NCI-H2029 treated with DMSO at 0.1 percent for 48 hours (cell line): ENCODE results near the gene GATAD2B.

Experiments used
- DNase-seq: peaks from one replicate; lab custom pipeline; 2025; lab: John Stamatoyannopoulos, UW

GATAD2B gene

DNA sequence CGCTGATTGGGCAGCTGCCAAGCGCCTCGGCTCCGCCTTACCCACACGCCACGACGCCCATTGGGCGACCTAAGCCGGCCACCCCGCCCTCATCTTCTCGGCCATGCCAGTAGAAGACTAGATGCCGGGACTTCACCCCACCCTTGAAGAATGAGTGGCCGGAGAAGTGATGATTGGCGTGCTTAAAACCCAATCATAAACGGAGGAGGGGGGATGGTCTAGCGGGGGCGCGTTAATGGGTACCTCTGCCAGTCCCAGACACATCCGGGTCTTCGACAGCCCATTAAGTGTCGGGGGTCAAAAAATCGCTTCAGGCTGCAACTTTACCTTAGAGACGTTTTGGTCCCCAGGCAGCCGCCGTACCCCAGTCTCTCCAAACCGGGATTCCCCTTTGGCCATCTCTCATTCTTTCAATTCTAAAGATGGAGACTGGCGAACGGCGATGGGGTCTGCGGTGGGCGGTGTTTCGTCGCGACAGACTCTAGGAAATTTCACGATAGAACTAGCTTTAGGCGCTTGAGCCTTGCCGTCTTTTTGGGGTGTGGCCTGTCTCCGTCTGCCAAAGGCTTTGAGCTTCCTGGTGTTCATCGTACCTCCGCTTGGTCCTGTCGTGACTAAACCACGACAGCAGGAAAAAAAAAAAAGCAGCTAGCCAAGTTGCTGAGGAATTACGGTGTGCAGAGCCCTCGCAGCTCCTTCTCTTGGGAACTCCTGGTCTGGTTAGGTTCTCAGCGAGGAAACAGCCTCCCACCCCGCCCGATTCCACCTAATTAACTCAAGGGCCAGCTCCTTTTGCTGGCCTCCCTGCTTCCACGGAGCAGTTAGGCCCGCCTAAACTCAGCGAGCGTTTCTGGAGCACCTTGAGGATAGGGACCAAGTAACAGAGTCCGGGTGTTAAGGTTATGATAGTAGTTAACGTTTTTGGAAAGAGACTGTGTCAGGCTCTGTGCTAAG, at the start of gene GATAD2B:
Gene GATAD2B (minus strand): TSS at position 1 of the 954 bp plus-strand sequence. CDS start 94,625 bp downstream, outside the sequence.
- peak; percentile 96 for DNase-seq

DNA sequence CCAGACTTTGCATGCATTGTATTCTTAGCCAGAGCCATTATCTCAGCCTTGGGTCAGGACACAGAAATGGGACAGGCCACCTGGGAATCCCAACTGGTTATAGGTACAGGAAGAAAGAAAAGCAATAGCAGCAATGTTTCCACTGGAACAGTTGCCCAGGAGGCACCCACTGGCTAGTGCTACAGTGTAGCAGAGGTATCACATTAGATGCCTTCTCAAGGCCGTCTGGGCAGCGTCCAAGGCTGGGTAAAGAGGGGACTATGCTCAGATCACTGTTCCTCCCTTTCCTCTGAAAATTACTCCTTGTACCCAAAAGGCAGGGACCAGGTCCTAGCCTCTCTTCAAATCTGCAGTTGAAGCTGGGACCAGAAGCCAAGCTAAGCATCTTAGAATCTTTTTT, 47.6 kb upstream of the GATAD2B start:
- DNase-seq = no peak

DNA sequence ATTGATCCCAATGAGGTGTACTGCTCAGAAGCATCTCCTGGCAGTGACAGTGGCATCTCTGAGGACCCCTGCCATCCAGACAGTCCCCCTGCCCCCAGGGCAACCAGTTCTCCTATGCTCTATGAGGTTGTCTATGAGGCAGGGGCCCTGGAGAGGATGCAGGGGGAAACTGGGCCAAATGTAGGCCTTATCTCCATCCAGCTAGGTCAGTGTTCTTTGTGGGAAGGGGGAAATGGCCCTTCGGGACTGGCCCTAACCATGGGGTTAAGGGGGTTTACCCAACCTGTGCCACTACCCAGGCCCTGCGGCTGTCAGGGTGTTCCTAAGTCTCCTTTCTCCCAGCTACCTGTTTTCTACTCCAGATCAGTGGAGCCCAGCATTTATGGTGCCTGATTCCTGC, 46.2 kb upstream of the GATAD2B start:
- no peak for DNase-seq

GRCh38 chr1:153968408-153968807, 45.6 kb upstream of the GATAD2B start:
- DNase-seq = no peak

- DNase-seq = peak; percentile 73
Measured at GRCh38 chr1:153968000-153968363, 45.2 kb upstream of the GATAD2B start.

DNA sequence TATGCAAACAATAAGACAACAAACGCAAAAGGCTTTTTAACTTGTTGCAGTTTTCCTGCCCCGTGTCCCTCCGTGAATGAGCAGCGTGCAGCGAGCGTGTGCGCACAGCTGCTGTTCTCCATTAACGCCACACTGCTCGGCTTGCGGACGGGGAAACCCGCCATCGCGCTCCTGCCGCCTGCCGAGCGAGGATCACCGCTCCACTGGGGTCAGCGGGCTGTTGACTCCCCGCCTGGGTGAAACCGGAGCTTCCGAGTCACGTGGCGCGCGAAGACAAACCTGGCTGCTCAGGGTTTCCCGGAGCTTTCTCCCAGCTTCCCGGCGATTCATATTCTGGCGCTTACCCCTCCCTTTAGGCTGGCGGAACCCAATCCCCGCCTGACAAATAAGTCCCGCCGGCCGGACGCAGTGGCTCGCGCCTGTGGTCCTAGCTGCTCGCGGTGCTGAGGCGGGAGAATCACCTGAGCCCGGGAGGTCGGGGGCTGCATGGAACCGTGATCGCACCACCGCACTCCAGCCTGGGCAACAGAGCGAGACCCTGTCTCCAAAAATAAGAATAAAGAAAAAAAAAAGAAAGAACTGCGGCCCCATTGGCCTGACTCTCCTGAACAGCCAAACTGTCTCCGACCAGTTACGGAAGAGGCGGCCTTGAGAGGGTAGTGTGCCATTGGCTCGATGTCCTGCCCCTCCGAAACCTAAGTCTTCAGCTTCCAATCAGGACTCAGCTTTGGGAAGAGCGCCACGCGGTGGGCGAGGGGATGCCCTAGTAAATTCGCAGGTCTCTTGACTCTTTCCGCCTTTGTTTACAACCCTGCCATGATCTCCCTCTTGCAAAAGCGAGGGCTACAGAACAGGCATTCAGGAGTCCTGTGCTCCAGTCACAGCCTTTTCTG, 44.6 kb upstream of the GATAD2B start, which contains the start of gene CREB3L4:
Gene CREB3L4 (plus strand): TSS at position 796 of the 893 bp plus-strand sequence. CDS start 624 bp downstream, outside the sequence.
- DNase-seq = peak; percentile 93

- no peak for DNase-seq
Measured at GRCh38 chr1:153963850-153964331, 41.1 kb upstream of the GATAD2B start.

DNA sequence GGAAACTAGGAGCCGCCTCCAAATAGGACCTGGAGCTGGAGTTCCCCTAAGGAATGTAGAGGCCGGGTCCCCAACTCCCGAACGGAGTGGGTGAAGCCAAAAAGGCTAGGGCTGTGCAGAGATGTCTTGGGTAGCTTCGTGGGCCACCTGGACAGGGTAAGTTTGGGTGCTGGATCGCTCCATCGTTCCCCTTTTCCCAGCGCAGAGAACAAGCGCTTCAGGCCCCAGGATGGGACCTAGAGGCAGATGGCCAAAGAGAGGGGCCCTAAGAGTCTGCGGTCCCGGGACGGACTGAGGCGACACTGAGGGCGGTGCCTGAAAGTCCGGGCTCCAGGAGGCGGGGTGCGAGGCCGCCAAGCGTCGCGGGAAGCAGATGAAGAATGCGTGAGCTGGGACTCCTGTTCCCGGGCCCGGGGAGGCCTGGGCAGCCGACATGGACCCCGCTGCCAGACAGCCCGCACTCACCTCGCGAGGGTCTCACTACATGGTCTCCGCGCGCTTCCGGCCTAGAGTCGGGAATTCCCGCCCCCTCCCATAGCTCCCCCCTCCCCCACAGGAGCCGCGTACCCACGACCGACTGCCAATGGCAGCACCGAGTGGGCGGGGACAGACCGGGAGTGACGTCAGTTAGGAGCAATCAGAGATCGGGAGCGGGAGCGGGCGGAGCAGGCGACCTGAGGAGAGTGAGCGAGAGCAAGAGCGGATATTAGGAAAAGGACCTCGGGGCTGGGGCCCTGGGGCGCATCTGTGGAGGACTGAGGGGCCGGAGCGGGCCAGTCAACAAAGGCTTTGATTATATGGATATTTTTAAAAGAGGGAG, 40.5 kb upstream of the GATAD2B start, which contains the start of gene SLC39A1:
Gene SLC39A1 (minus strand): TSS at position 508 of the 820 bp plus-strand sequence. CDS start 822 bp downstream, outside the sequence.
- DNase-seq = peak; percentile 97

DNA sequence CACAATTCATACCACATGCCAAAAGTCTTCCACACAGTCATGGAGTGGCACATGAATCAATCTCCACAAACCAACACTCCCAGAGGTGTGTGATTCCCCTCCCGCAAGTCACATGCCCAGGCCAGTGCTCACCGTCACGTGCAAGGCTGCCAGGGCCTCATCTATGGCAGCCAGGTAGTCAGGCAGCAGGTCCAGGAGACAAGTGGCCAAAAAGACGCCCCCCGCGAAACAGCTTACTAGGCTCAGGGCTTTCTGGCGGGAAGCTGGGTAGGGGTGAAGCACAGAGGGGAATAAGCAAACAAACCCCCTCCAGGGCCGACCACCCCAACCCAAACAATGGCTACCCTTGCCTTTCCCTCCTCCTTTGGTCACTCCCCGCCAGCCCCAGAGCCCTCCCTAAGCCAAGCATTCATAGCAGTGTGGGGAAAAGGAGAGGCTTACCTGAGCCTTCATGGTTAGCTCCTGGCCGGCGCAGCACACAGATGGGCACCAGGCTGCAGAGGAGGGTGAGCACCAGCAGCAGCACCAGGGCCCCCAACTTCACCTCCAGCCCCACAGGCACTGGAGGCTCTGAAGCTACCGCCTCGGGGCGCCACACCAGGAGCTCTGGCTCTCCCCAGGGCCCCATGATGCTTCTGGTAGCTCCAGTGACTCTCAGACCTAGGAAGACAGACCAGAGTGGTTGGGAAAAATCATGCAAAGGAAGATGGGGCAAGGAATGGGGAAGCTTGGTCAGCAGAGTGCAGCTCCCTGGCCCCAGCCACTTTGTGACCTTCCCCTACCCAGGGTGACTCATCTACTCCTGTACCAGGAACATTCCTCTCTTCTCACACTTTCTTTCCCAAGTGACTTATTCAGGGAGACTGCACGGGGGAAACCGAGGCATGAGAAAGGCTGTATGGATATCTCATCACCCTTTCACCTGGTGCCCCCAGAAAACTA, 39.6 kb upstream of the GATAD2B start:
- DNase-seq = no peak

- no peak for DNase-seq
Measured at GRCh38 chr1:153961421-153961820, 38.6 kb upstream of the GATAD2B start.

DNA sequence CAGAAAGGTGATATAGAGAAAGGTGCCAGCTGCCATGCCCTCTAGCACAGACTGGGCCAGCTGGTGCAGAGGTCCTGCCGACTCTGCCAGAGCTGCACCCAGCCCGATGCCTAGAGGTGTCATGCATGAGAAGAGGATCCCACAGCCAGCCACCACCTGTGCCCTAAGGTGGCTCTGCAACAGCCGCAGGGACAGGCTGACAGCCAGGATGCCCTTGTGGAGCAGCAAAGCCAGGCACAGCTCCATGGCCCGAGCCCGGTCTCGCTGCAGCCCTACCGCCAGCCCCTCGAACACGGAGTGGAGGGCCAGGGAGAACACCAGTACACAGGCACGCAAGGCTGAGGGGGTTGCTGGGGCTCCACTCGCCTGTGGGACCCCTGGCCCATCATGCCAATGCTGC, 37.4 kb upstream of the GATAD2B start:
- no peak for DNase-seq

GRCh38 chr1:153959454-153959853, 36.7 kb upstream of the GATAD2B start:
- no peak for DNase-seq

DNA sequence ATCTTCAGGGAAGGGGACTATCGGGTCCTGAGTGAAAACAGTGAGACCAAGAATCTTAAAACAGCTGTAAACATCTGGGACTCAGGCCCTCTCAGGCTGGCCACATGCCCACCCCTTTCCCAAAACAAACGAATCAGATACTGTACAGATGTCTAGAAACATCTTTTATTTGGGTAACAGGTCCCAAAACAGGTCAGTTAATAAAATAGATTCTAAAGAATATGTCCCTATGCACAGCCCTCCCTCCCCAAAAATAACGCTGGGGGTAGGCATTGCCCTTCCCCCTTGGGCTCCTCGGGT, 36.1 kb upstream of the GATAD2B start:
- DNase-seq = no peak

- peak; percentile 98 for DNase-seq
Measured at GRCh38 chr1:153958111-153958960, 35.6 kb upstream of the GATAD2B start, which contains the start of gene CRTC2. Gene CRTC2 (minus strand): TSS chr1:153958612. CDS start chr1:153958497, 115 bp downstream.

DNA sequence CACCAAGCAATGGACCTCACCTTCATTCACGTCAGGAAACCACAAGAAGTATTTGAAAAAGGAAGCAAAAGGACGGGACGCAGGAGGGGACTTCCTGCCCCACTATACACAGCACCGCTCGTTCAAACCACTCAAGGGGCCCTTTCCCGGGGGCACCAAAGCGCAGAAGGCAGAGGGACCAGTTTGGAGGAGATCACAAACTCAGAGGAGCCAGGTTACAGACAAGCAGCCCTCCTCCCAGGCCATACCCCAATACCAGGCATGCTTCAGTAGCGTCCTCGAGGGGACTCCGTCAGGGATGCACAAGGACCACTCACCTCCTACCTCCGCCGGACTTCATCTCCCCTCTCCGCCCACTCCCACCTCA, 35.0 kb upstream of the GATAD2B start:
- DNase-seq = no peak

DNA sequence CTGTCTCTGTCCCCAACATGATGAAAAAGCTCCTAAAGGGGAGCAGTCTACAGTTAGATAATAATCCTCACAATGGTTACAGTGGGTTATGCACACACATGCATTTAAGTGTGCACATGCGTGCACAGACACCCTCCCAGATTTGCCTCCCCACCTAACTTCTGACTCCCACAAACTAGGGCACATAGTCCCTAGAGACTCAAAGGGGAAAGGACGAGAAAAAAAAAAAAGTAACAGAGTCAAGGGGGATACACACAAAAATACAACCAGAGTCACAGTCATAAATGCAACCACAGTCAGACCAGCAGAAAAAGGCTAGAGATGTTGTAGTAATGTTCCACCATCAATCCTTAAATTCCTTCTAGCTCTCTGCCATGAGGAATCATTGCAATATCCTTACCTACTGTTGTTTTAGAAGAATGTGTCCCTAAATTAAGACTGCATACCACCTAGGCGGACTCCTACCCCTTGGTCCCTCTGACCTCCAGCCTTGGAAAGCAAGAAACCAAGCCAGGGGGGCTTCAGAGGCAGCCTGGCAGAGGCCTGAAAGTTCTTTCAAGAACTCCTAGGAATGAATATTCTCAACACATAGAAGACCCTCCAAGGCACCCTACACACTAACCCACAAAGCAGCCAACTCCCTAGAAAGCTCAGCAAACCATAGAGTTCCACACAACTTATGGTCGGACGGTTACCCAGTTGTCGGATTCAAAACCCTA, 34.4 kb upstream of the GATAD2B start:
- no peak for DNase-seq

DNA sequence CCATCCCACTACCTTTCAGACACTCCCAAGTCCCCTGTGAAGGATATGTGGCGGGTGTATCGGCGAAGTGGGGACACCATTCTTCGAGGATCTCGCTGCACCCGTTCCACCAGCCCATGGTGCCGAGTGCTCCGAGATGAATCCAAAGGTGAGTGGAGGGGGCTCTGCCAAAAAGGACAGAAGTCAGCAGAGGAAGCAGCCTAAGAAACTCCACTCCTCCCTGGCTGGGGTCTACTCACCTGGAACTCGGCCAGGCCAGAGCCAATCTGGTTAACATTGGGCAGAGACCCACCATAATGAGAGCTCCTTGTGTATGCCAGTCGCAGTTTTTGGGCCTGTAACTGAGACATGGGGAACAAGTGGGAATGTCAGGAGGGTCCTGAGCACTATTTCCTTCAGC, 32.1 kb upstream of the GATAD2B start:
- no peak for DNase-seq

DNA sequence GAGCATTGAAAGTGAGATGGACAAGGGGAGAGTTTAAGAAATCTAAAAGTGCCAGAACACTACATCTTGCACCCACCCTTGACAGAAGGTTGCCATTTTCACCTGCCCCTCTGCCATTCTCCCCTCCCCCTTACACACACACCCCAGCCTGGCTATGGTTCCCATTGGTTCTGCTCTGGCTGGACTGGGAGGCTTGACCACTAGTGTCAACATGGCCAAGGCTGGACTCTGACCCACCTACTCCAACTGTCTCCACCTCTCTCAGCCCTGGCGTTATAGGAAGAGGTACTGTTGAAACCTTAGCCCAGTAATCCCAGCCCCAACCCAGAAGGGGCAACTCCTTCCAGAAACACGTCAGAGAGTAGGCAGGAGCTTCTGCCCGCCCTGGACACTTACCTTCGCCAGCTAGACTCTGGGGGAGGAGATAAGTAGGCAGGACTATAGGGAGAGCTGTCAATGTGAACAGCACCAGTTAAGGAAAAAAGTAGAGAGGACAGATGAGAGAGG, 31.1 kb upstream of the GATAD2B start:
- no peak for DNase-seq

DNA sequence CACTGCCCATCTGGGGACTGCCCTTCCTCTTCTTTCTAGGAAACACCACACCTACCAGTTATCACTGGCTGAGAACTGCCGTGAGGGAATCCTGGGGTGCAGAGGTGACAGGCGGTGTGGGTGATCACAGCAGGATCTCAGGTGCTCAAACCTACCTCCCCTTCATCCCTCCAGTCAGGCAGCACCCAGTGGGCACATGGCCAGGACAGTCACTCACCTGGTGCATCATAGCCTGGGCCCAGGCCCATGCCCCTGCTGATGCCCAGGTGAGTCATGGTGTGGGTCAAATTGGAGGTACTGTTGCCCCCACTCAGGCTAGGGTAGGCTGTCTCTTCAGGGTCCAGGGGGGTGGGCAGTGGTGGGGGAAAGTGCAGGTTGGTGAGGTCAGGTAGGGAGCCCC, 29.0 kb upstream of the GATAD2B start:
- no peak for DNase-seq
